MM.1S (cell line): ENCODE data around the gene TRIM15.
A peak's percentile ranks its signal among the peaks of the same experiment; 100 is the strongest.

Experiments
- DNase-seq: peaks from one replicate; pipeline ENCODE4 v3.0.0-alpha.2; 2015
- H2AFZ ChIP-seq: fragments of 300-600 bp; sonication (generic); 2 replicates; pipeline ENCODE4 v1.6.0; 2016; ENCODE audit warnings: antibody characterized with exemption, low read length
- H3F3A ChIP-seq: fragments of 300-600 bp; sonication (generic); 2 replicates; pipeline ENCODE4 v1.6.1; 2016; ENCODE audit warnings: mild to moderate bottlenecking, antibody characterized with exemption, low read length, moderate library complexity, mixed read lengths; ENCODE audit not compliant: insufficient read depth
- H3K27ac ChIP-seq: fragments of 300-600 bp; sonication (generic); 2 replicates; pipeline ENCODE4 v1.5.1; 2016; ENCODE audit warnings: mild to moderate bottlenecking, low read length
- H3K27me3 ChIP-seq: fragments of 300-600 bp; sonication (generic); replicated peaks from 2 replicates; pipeline ENCODE4 v1.6.0; 2016; ENCODE audit warnings: low read length; ENCODE audit not compliant: insufficient read depth
- H3K36me3 ChIP-seq: fragments of 300-600 bp; sonication (generic); replicated peaks from 2 replicates; pipeline ENCODE4 v1.6.1; 2016; ENCODE audit warnings: mild to moderate bottlenecking, low read length, mixed read lengths; ENCODE audit not compliant: insufficient read depth
- H3K4me1 ChIP-seq: fragments of 300-600 bp; sonication (generic); 2 replicates; pipeline ENCODE4 v1.6.1; 2016; ENCODE audit warnings: low read length, mixed read lengths
- H3K4me2 ChIP-seq: fragments of 300-600 bp; sonication (generic); 2 replicates; pipeline ENCODE4 v1.6.0; 2016; ENCODE audit warnings: low read depth, low read length
- H3K4me3 ChIP-seq: fragments of 300-600 bp; sonication (generic); 2 replicates; pipeline ENCODE4 v1.5.1; 2016; ENCODE audit warnings: low read length, mixed read lengths
- H3K79me2 ChIP-seq: fragments of 300-600 bp; sonication (generic); 2 replicates; pipeline ENCODE4 v1.6.1; 2016; ENCODE audit warnings: mixed run types, low read length, mixed read lengths
- H3K9ac ChIP-seq: fragments of 300-600 bp; sonication (generic); 2 replicates; pipeline ENCODE4 v1.6.1; 2016; ENCODE audit warnings: low read length, mixed read lengths
- H3K9me2 ChIP-seq: fragments of 300-600 bp; sonication (generic); replicated peaks from 2 replicates; pipeline ENCODE4 v1.6.1; 2016; ENCODE audit warnings: mild to moderate bottlenecking, low read length, mixed read lengths; ENCODE audit not compliant: insufficient read depth
- H3K9me3 ChIP-seq: fragments of 300-600 bp; sonication (generic); replicated peaks from 2 replicates; pipeline ENCODE4 v1.6.1; 2016; ENCODE audit warnings: mild to moderate bottlenecking, low read length, mixed read lengths; ENCODE audit not compliant: insufficient read depth
- H4K20me1 ChIP-seq: fragments of 300-600 bp; sonication (generic); 2 replicates; pipeline ENCODE4 v1.6.1; 2016; ENCODE audit warnings: mild to moderate bottlenecking, low read length, moderate library complexity, mixed read lengths; ENCODE audit not compliant: insufficient read depth
- CTCF ChIP-seq: fragments of 300-600 bp; sonication (generic); IDR thresholded peaks from 2 replicates; pipeline ENCODE4 v1.5.1; 2016; ENCODE audit warnings: antibody characterized with exemption, low read length, mixed read lengths
- EZH2 ChIP-seq: fragments of 300-600 bp; sonication (generic); optimal IDR thresholded peaks from 2 replicates; pipeline ENCODE3; 2017; ENCODE audit warnings: low read depth, mild to moderate bottlenecking, antibody characterized with exemption, low read length, mixed read lengths
- EZH2phosphoT487 ChIP-seq: fragments of 300-600 bp; sonication (generic); IDR thresholded peaks from 2 replicates; pipeline ENCODE4 v1.6.1; 2018; ENCODE audit warnings: antibody characterized with exemption, low read length

Gene TRIM15

GRCh38 chr6:30207619-30208295, 44.4 kb downstream of the TRIM15 start:
- no peak overlapping the region for H3K4me2 ChIP-seq
- H3K4me1 ChIP-seq = peaks cover 13% of the 10 kb centered on the region; the same call in 1 of the 2 replicates
- H3K9me2 ChIP-seq = no peaks in the 10 kb centered on the region
- H3K9ac ChIP-seq = no peak overlapping the region
- no peaks in the 10 kb centered on the region; the same call in 1 of the 2 replicates for H3F3A ChIP-seq
- H3K36me3 ChIP-seq = no peaks in the 10 kb centered on the region
- H4K20me1 ChIP-seq = peaks cover 35% of the 10 kb centered on the region
- no peak overlapping the region for H3K27ac ChIP-seq
- TF ChIP-seq EZH2 (no peak), CTCF (no peak), EZH2phosphoT487 (no peak)
- no peaks in the 10 kb centered on the region for H3K27me3 ChIP-seq
- no peak overlapping the region for H2AFZ ChIP-seq
- no peaks in the 10 kb centered on the region for H3K9me3 ChIP-seq
- DNase-seq = no peak
- H3K4me3 ChIP-seq = no peak overlapping the region
- H3K79me2 ChIP-seq = peaks cover 93% of the 10 kb centered on the region

GRCh38 chr6:30211306-30211705, 48.0 kb downstream of the TRIM15 start:
- TF ChIP-seq CTCF (no peak), EZH2phosphoT487 (no peak), EZH2 (no peak)
- Histone ChIP-seq H3K27me3 (no peaks in the 10 kb centered on the region), H3K9ac (no peak overlapping the region), H3K27ac (no peak overlapping the region), H3K36me3 (no peaks in the 10 kb centered on the region), H3K9me2 (no peaks in the 10 kb centered on the region), H4K20me1 (peaks cover 28% of the 10 kb centered on the region), H3K4me1 (peaks cover 19% of the 10 kb centered on the region), H3K79me2 (peaks cover 65% of the 10 kb centered on the region), H3K9me3 (no peaks in the 10 kb centered on the region), H3F3A (peaks cover 6% of the 10 kb centered on the region), H2AFZ (no peak overlapping the region), H3K4me2 (peak overlapping the region; percentile 76; the same call in 1 of the 2 replicates), H3K4me3 (no peak overlapping the region)
- DNase-seq = no peak

- no peaks in the 10 kb centered on the region for H3K9me3 ChIP-seq
- peaks cover 6% of the 10 kb centered on the region for H3F3A ChIP-seq
- no peaks in the 10 kb centered on the region for H3K9me2 ChIP-seq
- DNase-seq = no peak
- no peaks in the 10 kb centered on the region for H3K36me3 ChIP-seq
- peak overlapping the region; percentile 92 for H3K4me3 ChIP-seq
- H3K4me1 ChIP-seq = peaks cover 19% of the 10 kb centered on the region
- H3K27me3 ChIP-seq = no peaks in the 10 kb centered on the region
- peaks cover 23% of the 10 kb centered on the region for H4K20me1 ChIP-seq
- no peak overlapping the region for H3K27ac ChIP-seq
- peaks cover 59% of the 10 kb centered on the region for H3K79me2 ChIP-seq
- H2AFZ ChIP-seq = no peak overlapping the region
- H3K4me2 ChIP-seq = peak overlapping the region; percentile 76
- H3K9ac ChIP-seq = peak overlapping the region; percentile 93; the same call in 1 of the 2 replicates
- TF ChIP-seq CTCF = no peak
Observed at GRCh38 chr6:30211899-30212298, 48.6 kb downstream of the TRIM15 start.
